Measurements from ENCODE around the gene CD69. TPM values are rescaled to one million over a fixed set of nuclear protein-coding genes. Genes with fewer than 3 reads are reported as not detected.
"Not testable (repeated sequence)": the region's sequence is repeated elsewhere in the genome, so short reads cannot be mapped to it uniquely, and the experiment has no call there.

Gene CD69
- total RNA-seq, 4 donors from 2014 or later = 0.93 to 2.7 (median 1.7) TPM

DNA sequence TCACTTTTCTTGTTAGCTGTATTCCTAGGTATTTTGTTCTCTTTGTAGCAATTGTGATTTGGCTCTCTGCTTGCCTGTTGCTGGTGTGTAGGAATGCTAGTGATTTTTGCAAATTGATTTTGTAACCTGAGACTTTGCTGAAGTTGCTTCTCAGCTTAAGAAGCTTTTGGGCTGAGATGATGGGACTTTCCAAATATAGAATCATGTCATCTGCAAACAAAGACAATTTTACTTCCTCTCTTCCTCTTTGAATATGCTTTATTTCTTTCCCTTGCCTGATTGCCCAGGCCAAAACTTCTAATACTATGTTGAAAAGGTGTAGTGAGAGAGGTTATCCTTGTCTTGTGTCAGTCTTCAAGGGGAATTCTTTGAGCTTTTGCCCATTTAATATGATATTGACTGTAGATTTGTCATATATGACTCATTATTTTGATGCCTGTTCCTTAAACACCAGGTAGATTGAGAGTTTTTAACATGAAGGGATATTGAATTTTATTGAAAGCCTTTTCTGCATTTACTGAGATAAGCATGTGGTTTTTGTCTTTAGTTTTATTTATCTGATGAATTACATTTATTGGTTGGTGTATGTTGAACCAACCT is 54.5 kb downstream of the CD69 start:
- Histone ChIP-seq H3K4me3 (no peak overlapping the region), H3K9me3 (peaks cover 7% of the 10 kb centered on the region), H3K27ac (no peak overlapping the region), H3K27me3 (no peaks in the 10 kb centered on the region), H3K36me3 (no peaks in the 10 kb centered on the region), H3K4me1 (no peaks in the 10 kb centered on the region)
- no peak for DNase-seq (ENCODE audit: low spot score in 2 of 2)
- TF ChIP-seq EP300 (IDR thresholded peaks at IDR 0.05) = no peak
- no peak for TF ChIP-seq POLR2A (IDR thresholded peaks at IDR 0.05)
- no peak for TF ChIP-seq POLR2AphosphoS5 (IDR thresholded peaks at IDR 0.05)
- TF ChIP-seq CTCF (IDR thresholded peaks at IDR 0.05) = no peak

GRCh38 chr12:9704561-9704960 is 56.1 kb downstream of the CD69 start:
- H3K27ac ChIP-seq; DNase-seq (ENCODE audit: low spot score in 2 of 2); H3K36me3 ChIP-seq; H3K4me3 ChIP-seq; H3K27me3 ChIP-seq; H3K9me3 ChIP-seq; H3K4me1 ChIP-seq: not testable (repeated sequence)
- WGBS = 90% methylated on average over 5 of the region's 5 CpGs

Other genes starting within 250 kb of the CD69 start
- not detected for gene KLRB1, start 153.0 kb downstream of the CD69 start, total RNA-seq
- 10 to 100 TPM in 1 of 4 donors, 1 to 10 TPM in 3; 2.3 to 12.2 (median 5.0) TPM for gene CLEC2D, start 91.2 kb downstream of the CD69 start, total RNA-seq
- not detected for gene CLECL1, start 27.8 kb downstream of the CD69 start, total RNA-seq
- not detected for gene KLRF1, start 66.6 kb upstream of the CD69 start, total RNA-seq
- 10 to 100 TPM; 41.9 to 81.2 (median 53.5) TPM for gene CLEC2B, start 108.5 kb upstream of the CD69 start, total RNA-seq
- gene KLRF2, start 120.6 kb upstream of the CD69 start, total RNA-seq = not detected
- 10 to 100 TPM; 35.7 to 68.5 (median 60.8) TPM for gene CLEC2A, start 171.5 kb upstream of the CD69 start, total RNA-seq
- under 1 TPM in 1 of 4 donors, not detected in 3; 0.30 TPM for gene CLEC12A, start 210.5 kb upstream of the CD69 start, total RNA-seq
- not detected for gene CLEC1B, start 238.2 kb upstream of the CD69 start, total RNA-seq
- gene CLEC12B, start 249.7 kb upstream of the CD69 start, total RNA-seq = 1 to 10 TPM; 2.0 to 5.9 (median 4.3) TPM